NCI-H2029 (cell line): Measurements from ENCODE around the gene SLC6A19.

Experiments used
- DNase-seq: peaks from one replicate; lab custom pipeline; 2025; lab: John Stamatoyannopoulos, UW

Gene SLC6A19

GRCh38 chr5:1166370-1166769 lies 35.0 kb upstream of the SLC6A19 start:
- no peak for DNase-seq

- DNase-seq = no peak
Measured at GRCh38 chr5:1167361-1167727, 34.1 kb upstream of the SLC6A19 start.

DNA sequence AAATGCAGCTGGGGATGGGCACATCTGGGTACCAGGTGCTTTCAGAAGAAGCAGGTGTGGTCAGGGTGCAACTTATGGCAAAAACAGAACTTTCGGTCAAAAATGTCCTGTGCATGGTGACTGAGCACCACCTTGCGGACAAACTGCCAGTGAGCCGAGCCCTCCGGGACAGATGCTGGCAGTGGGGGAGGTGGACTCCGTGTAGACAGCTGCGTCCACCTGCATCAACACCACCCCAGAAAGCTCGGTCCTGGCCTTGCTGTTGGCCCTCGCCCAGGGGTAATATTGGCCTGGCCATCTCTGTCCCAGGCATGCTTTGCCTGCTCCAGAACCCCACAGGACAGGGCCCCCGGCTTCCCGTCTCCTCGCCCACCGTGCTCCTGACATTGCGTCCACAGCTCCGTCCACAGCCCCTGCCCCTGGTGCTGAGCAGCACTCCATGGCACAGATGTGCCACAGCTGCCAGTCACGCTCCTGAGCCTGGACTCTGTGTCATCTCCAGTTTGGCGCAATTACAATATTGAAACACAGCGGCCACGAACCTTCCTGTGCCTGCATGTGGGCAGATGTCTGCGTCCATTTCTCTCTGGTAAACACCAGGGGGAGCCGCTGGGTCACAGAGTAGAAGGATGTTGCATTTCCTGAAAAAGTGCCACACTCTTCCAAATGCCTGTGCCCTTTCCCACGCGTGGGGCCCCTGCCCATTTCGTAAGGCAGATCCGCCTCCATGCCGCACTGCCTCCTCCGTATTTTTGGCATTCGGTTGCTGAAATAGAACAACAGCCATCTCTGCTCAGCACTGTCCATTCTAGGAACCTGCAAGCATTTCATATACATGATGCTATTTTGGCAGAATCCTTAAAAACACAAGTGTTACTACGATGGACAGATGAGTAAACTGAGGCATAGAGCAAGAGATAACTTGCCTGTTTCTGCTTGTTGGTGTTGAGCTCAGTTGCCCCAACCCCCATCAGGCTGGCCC lies 33.4 kb upstream of the SLC6A19 start:
- DNase-seq = peak; percentile 63

DNA sequence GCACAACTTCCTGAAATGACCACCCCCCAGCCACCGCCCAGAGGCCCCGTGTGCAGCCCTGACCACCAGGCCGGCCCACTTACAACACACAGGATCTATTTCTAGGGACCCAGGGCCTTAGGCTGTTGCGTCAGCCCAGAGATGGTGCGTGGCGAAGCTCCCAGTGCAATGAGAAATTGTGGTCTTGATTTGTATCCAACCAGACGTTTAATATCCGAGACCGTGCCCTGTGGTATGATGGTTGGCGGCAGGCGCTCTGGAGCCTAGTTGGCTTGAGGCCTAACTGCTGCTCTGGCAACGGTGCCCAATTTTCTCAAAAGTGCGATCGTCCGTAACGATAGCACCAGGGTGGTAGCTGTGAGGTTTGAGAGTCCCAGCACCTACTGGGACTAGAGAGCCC lies 32.6 kb upstream of the SLC6A19 start:
- DNase-seq = peak; percentile 40

- no peak for DNase-seq
Measured at GRCh38 chr5:1169211-1170115, 31.9 kb upstream of the SLC6A19 start.

- DNase-seq = no peak
Measured at GRCh38 chr5:1171340-1171941, 30.0 kb upstream of the SLC6A19 start.

DNA sequence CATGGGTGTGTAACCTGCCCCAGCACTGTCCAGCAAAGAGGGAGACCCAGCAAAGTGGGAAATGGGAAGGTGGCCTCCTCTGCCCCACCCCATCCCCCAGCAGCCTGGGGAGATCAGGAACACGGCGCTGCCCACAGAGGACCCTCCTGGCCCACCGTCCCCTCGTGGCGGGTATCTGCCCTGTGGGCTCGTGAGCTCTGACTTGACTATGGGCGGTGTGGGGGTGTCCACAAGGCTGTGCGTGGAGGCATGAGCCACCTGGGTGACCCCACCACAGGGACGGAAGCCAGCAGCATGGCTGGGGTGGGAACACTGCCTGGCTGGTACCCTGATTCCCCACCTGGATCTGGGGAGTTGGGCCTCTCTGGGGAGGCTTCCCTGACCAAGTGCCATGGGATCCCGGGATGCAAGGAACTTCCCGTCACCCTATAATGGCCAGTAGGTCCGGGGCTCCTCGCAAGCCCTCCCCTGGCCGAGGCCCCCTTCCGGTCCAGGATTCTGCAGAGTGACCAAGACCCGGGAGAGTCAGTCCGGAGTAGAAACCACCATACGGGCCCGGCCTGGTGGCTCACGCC lies 29.3 kb upstream of the SLC6A19 start:
- DNase-seq = no peak

DNA sequence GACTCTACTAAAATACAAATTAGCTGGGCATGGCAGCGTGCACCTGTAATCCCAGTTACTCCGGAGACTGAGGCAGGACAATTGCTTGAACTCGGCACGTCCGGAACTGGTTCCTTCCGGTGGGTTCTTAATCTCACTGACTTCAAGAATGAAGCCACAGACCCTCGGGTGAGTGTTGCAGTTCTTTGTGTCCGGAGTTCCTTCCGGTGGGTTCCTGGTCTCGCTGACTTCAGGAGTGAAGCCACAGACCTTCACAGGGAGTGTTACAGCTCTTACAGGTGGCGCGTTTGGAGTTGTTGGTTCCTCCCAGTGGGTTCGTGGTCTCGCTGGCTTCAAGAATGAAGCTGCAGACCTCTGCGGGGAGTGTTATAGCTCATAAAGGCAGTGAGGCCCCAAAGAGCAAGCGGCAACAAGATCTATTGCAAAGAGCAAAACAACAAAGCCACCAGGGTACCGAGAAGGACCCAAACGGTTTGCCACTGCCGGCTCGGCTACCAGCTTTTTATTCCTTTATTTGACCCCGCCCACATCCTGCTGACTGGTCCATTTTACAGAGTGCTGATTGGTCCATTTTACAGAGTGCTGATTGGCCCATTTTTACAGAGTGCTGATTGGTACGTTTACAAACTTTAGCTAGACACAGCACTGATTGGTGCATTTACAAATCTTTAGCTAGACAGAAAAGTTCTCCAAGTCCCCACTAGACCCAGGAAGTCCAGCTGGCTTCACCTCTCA lies 28.6 kb upstream of the SLC6A19 start:
- no peak for DNase-seq

GRCh38 chr5:1173485-1174070 lies 27.8 kb upstream of the SLC6A19 start:
- no peak for DNase-seq

GRCh38 chr5:1174122-1174936 lies 27.1 kb upstream of the SLC6A19 start:
- DNase-seq = peak; percentile 44

- no peak for DNase-seq
Measured at GRCh38 chr5:1175015-1175414, 26.4 kb upstream of the SLC6A19 start.

DNA sequence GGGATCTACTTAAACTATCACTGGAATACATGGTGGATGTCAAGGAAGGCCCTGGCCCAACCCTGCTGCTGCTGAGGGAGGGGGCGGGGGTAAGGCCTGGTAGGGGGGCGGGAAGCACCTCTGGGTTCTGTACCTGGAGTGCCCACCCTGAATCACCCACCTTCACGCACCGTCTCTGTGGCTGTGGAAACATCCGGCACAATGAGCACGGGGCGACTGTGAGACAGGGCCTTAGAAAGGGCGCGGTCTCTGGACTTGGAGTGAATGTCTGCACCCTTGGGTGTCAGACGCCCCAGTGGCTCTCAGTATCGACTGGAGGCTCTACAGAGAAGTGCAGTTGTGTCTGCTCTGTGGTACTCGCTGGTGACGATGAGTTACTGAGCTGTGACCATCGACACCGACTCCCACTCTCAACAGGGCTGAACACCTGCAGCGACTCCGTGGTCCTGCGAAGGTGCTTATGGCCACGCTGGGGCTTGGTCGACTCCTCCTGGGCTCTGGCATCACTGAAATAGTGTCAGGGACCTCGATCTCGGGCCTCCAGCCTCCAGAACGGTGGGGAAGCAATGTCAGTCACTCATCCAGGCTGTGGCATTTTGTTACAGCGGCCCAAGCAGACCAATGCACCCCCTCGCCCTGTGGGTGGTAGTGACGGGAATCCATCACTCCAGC lies 25.5 kb upstream of the SLC6A19 start:
- no peak for DNase-seq

GRCh38 chr5:1176473-1177391 lies 24.7 kb upstream of the SLC6A19 start:
- DNase-seq = no peak

DNA sequence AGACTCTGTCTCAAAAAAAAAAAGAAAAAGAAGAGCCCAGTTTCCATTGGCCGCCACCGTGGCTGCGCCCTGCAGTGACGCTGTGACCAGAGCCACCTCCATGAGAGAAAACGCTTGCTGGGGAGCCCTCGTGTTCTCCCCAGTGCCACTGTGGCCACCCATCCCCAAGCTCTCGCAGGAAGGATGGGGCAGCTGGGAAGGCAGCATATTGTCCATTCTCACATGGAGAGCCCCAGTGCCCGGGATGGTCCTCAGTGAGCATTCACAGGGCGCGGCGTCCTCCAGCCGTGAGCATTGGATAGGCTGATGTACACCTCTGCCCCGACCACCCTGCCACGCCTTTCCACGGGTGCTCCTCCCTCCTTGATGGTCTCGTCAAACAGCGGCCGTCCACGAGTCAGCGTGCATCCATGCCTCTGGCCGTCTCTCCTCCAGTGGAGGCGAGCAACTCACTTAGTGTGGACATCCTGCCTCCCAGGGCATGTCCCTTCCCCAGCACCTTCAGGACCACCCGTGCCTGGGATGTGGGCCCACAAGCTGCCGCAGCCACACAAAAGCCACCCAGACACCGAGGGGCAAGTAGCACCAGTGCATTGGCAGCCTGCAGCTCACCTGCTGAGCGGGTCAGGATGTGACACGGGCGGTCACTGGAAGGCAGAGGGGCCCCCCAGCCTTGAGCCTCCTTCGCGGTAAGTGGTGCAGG lies 23.4 kb upstream of the SLC6A19 start:
- DNase-seq = no peak

- no peak for DNase-seq
Measured at GRCh38 chr5:1178529-1179382, 22.6 kb upstream of the SLC6A19 start.

DNA sequence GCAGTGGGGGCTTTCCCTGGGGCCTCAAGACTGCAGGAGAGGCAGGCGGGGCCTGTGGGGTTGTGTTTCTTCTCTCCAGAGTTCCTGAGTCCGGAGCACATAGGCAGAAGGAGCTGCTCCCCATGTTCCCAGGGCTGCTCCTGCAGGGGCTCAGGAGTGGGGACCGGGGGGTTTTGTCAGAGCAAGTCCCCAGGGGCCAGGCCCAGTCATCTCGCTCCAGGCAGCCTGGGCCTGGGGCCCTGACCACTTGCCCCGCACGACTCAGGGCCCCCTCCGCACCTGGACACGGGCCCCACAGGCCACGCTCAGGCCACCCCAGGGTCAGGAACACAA lies 22.0 kb upstream of the SLC6A19 start:
- DNase-seq = no peak

DNA sequence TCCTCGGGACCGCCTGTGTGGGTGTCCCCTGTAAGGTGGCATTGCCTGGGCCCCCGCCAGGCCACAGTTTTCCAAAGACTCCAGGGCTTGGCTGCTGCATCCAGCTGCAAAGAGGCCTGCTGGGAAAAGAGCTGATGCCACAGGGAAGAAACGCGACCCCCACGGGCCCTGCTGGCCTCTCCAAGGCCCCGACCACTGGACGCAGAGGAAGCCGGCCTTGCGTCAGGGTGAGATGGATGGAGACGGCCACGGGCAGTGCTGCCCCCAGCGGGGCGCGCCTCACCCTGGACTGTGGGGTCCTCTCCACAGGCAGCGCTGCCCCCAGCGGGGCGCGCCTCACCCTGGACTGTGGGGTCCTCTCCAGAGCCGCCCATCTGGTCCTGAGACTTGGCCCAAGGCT lies 21.3 kb upstream of the SLC6A19 start:
- no peak for DNase-seq
